GM19023 (cell line): Measurements from ENCODE around the gene PCYT1B.
A peak's percentile ranks its signal among the peaks of the same experiment; 100 is the strongest.
"Not testable (repeated sequence)": the region's sequence is repeated elsewhere in the genome, so short reads cannot be mapped to it uniquely, and the experiment has no call there.

Source experiments
- ATAC-seq: cut with Tn5 transposase; IDR thresholded peaks from one replicate; pipeline ENCODE4 v1.9.1; 2021; ENCODE audit warnings: mild to moderate bottlenecking, moderate library complexity; ENCODE audit not compliant: unreplicated experiment

PCYT1B gene

GRCh38 chrX:24647257-24648058 is at the start of gene PCYT1B:
Gene PCYT1B, minus strand, starts transcription at chrX:24647347. Its CDS starts 242 bp downstream, at chrX:24647105.
- ATAC-seq = peak; percentile 92

- no peak for ATAC-seq
Measured at GRCh38 chrX:24696294-24696693, 49.1 kb upstream of the PCYT1B start.

- ATAC-seq = no peak
Measured at GRCh38 chrX:24694825-24695224, 47.7 kb upstream of the PCYT1B start.

DNA sequence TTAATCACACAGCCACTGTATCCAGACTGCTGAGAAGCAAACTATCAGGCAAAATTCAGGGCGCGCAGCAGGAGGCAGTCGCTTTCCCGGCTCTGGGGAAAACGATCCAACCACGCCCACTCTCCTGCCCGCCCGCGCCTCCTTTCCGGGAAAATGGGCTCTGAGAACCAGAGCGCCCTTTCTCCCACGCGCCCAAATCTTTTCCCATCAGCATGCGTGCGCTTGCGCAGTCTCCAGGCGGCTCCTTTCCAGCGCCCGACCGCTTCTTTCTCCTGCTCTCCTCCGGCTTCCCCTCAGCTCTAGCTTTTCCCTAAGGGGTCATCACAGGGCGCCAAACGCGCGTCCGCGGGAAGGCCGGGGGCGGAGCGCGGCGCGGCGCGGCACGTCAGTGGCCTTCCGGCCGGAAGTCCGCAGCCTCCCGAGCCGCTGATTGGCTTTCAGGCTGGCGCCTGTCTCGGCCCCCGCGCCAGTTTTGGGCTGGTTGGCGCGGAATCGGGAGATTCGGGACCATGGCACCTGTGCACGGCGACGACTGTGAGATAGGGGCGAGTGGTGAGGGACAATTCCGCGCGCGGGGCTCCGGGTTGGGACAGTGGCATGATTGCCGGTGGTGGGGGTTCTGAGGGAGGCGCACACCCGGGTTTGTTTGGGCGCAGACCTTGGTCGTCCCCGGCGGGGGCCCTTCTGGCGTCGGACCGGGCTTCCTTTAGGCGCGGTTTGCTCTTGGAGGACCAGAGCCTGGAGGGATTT is 46.5 kb upstream of the PCYT1B start, which contains the start of gene POLA1:
Gene POLA1, plus strand, starts transcription at position 466 of the 750 bp plus-strand sequence. Its CDS starts 44 bp downstream, at position 510.
- peak; percentile 94 for ATAC-seq

GRCh38 chrX:24692305-24692704 is 45.2 kb upstream of the PCYT1B start:
- ATAC-seq = no peak

DNA sequence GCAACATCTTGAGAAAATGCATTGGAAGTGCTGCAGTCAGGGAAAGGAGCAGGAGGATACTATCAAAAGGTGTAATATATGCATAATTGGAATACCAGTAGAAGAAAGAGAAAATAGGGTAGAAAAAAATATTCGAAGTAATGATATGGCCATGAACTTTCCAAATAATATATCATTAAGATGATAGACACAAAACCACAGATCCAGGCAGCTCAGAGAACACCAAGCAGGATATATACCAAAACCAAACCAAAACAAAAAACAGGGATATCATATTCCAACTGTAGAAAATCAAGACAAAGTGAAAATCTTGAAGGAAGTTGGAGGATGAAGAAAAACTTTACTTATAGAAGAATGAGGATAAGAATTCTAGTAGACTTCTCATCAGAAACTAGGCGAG is 36.9 kb upstream of the PCYT1B start:
- ATAC-seq = no peak

DNA sequence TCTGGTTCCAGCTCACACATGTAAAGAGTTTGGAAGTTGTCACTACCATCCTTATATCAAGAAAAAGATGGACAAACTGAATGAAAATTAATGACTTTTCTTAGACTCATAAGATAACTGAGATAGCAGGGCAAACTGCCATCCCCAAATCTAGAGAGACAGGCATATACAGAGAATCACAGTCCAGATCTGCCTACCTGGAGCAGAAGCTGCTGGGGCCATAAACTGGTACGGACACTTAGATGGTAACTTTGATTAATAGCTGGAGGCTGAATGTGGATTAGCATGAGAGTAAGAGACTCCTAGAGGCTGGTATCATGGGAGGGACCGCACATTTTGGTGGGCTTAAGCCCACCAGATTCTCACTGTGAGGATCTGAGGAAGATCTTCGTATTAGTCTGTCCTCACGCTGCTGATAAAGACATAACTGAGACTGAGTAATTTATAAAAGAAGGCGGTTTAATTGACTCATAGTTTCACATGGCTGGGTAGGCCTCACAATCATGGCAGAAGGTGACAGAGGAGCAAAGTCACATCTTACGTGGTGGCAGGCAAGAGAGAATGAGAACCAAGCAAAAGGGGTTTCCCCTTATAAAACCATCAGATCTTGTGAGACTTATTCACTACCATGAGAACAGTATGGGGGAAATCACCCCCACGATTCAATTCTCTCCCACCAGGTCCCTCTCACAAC is 35.7 kb upstream of the PCYT1B start:
- no peak for ATAC-seq

DNA sequence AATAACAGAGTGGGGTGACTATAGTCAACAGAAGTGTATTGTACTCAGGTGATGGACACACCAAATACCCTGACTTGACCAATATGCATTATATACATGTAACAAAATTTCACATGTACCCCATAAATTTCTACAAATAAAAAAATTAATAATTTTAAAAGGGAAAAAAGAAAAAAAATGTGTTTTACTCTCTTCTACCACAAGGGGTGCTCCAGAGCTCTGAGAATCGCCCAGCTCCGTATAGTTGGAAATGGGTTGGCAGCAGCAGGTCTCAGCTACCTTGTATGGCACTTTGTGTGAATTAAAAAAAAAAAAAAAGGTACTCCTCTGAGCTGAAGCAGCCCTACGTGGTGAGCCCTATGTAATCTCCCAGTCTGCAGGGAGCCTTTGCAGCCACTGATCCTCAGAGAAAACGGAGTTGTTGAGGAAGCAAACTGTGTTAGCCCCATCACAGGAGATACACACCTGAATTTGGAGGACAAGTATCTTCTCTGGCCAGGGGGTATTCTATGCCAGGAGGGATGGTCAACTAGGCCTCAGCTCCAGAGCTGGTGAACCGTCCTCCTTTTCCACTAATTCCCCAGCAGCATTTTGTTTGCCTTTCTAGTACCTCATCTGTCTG is 29.4 kb upstream of the PCYT1B start:
- ATAC-seq = no peak

GRCh38 chrX:24673424-24673823 is 26.3 kb upstream of the PCYT1B start:
- no peak for ATAC-seq

- ATAC-seq = no peak
Measured at GRCh38 chrX:24672701-24673190, 25.6 kb upstream of the PCYT1B start.

DNA sequence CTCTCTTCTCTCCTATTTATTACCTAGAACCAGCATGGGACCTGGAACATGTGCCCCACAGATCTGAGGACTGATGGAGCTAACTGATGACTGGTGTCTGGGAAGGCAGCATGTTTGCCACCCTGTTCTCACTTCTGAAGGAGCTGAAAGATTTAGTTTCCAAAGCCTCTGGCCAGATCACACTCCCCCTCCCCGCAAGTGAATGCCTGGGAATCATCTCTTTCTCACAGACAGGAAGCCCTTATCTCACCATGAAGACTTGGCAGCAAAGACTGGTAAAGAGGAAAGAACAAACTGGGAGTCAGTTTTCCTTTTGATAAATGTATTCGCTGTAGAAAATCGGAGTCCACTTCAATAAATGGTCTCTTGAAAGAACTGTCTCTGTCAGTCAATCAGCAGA is 21.0 kb upstream of the PCYT1B start:
- ATAC-seq = no peak

DNA sequence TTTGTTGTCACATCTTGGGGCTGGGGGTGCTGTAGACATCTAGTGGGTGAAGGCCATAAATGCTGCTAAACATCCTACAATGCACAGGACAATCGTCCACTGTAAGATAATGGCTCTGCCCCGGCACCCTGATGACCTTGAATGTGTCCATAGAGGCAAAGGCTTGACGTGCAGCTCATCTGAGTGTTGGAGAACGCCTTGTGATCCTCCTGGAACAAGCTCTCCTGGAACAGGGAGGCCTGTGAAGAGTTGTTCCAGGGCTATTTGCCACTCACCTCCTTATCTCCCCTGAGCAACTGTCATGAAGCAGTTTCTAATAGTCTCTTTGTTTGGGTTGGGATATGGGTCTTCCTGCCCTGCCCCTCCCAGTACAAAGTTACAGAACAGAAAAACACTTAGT is 15.2 kb upstream of the PCYT1B start:
- ATAC-seq = no peak

DNA sequence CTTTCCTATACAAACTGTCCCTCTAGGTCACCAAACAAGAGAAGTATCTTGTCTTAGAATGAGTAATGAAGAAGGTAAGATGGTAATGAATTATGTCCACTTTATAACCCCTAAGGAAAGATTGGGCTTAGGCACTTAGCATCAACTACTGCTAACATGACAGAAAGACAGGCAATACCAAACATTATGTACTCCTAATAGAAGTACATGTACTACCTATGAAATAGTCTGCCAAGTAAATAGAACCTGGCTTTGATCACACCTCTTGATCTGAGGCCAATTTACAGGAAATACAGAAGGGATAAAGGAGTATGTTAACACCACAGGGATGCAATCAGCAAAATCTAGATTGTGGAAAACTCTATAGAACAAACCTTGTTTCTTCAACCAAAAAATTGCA is 14.1 kb upstream of the PCYT1B start:
- ATAC-seq = no peak

DNA sequence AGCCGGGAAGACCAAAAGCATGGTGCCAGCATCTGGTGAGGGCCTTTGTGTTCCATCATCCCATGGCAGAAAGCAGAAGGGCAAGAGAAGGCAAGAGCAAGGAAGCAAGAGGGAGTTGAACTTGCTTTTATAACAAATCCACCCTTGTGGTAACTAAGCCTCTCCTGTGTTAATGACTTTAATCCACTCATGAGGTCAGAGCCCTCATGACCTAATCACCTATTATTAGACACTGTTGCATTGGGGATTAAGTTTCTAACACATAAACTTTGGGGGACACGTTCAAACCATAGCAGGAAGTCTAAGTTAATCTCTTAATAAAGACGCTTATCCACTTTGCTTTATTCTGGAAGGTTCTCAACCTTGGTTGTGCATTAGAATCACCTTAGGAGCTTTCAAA is 12.5 kb upstream of the PCYT1B start:
- ATAC-seq = no peak

- ATAC-seq = no peak
Measured at GRCh38 chrX:24659106-24659505, 12.0 kb upstream of the PCYT1B start.

DNA sequence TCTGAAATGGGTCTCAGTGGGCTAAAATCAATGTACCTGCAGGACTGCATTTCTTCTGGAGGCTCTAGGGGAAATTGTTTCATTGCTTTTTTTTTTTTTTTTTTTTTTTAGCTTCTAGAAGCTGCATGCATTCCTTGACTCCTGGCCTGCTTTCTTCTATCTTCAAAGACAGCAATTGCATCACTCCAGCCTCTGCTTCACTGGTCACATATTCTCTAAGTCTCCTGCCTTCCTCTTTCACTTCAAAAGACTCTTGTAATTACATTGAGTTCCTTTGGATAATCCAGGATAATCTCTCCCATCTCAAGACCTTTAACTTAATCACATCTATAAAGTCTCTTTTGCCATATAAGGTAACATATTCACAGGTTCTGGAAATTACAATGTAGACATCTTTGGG is 11.3 kb upstream of the PCYT1B start:
- ATAC-seq = no peak

DNA sequence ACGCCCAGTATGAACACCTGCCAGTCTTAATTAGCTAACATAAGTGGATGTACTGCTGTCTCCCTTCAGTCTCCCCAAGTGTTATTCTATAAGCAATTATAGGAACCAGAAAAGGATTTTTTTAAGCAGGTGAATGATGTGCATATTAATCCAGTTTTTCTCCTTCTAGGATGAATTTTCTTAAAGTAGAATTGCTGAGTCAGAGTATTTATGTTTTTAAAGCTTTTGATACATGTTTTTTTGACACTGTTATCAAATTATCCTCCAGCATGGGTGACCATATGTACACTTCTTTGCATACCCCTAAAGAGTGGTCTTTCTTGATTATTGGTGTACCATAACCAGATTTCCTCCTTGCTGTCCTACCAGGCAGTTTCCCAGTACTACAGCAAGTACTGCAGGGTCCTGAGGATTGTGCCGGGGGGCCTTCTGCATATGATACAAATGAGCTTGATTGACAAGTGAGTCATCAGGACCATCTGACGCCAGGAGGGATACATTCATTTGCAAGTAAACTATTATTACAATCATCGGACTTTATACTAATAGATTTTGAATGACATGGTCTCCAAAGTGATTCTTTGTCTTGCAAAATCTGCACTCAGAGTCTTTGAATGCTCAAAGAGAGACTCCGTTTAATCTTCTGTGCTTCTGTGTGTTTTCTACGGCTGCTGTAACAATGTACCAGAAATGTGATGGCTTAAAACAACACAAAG is 10.7 kb upstream of the PCYT1B start:
- no peak for ATAC-seq

DNA sequence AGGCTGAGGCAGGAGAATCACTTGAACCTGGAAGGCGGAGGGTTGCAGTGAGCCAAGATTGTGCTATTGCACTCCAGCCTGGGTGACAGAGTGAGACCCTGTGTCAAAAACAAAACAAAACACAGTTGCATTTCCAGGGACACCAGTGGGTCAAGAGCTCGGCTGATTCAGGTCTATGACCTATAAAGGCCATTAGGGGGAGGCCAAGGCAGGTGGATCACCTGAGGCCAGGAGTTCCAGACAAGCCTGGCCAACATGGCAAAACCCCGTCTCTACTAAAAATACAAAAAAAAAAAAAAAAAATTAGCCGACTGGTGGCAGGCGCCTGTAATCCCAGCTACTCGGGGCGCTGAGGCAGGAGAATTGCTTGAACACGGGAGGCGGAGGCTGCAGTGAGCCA is 8.5 kb upstream of the PCYT1B start:
- not testable (repeated sequence) for ATAC-seq

- no peak for ATAC-seq
Measured at GRCh38 chrX:24651783-24652182, 4.6 kb upstream of the PCYT1B start.

- no peak for ATAC-seq
Measured at GRCh38 chrX:24648495-24648894, 1.3 kb upstream of the PCYT1B start.
